Activated T-helper 9 cell treated with anti-CD3 and anti-CD28 coated beads, Interleukin-2, amount 50 U/mL, for 16 hours (primary cell): ENCODE measurements around the gene FLOT2.
"Not testable (repeated sequence)": the region's sequence is repeated elsewhere in the genome, so short reads cannot be mapped to it uniquely, and the experiment has no call there.

Source experiments
- DNase-seq: peaks from one replicate; pipeline ENCODE4 v3.0.0-alpha.2; 2020; ENCODE audit warnings: low read depth

Gene FLOT2

DNA sequence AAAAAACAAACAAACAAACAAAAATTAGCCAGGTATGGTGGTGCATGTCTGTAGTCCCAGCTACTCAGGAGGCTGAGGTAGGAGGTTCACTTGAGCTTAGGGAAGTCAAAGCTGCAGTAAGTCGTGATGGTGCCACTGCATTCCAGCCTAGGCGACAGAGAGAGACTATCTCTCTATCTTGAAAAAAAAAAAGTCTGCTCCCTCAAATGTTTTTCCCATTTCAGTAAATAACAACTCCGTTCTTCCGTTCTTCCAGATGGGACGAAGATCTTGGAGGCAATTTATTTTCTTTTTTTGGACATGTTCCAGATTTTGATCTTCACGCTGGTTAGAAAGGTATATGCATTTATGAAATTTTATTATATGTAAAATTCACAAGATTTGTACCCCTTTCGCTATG lies 23.7 kb downstream of the FLOT2 start:
- DNase-seq: no peak

GRCh38 chr17:28871056-28871579 lies 26.4 kb downstream of the FLOT2 start:
- DNase-seq: no peak

DNA sequence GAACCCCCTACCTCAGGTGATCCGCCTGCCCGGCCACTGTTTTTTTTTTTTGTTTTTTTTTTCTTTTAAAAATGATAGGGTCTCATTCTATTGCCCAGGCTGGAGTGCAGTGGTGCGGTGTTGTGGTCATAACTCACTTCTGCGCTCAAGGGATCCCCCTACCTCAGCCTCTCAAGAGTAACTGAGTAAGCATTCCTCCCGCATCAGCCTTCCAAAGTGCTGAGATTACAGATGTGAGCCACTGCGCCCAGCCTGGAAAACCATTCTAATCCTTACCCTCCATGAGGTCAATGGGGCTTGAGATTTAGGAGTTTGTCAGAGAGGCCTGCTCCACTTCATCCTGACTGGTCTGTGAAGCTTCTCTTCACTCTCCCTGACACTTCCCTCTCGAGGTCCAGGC lies 30.3 kb downstream of the FLOT2 start:
- DNase-seq: no peak

- no peak for DNase-seq
These were observed 31.4 kb downstream of the FLOT2 start for GRCh38 chr17:28865946-28866752.

DNA sequence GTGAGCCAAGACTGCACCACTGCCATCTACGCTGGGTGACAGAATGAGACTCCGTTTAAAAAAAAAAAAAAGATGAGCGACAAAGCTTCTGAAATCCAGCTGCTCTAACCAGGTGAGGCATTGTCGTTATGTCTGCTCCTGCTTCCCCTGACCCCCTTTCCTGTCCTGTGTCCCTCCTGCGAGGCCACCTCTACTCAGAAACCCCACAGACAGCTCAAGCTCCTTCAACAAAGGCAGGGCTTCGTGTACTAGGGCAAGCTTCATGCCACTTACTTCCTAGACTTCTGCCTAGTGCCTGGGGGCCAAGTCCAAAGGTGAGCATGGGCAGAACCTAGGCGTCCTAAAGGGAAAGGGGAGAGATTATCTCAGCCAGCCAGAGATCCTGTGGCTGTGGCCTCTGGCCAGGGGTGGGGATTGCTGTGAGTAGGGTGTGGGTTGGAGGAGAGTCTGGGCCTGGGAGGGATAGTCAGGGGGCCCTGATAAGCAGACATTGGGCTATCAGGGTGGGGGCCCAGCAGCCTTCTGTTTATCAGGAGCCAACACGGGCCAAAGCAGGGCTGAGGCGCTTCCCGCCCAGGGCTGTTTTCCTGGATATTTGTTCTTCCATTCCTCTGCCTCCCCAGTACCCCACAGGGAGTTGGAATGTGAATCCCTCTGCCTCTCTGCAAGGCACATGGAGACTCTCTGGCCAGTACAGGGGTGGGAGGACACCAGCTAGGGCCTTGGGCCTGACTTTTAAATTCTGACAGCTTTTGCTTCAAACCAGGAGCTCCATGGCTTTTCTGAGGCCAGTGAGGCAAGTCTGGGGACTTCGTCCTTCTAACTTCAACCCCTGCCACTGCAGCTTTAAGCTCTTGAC lies 32.3 kb downstream of the FLOT2 start:
- no peak for DNase-seq

GRCh38 chr17:28863953-28864352 lies 33.6 kb downstream of the FLOT2 start:
- no peak for DNase-seq

GRCh38 chr17:28862561-28862960 lies 35.0 kb downstream of the FLOT2 start:
- DNase-seq: no peak

DNA sequence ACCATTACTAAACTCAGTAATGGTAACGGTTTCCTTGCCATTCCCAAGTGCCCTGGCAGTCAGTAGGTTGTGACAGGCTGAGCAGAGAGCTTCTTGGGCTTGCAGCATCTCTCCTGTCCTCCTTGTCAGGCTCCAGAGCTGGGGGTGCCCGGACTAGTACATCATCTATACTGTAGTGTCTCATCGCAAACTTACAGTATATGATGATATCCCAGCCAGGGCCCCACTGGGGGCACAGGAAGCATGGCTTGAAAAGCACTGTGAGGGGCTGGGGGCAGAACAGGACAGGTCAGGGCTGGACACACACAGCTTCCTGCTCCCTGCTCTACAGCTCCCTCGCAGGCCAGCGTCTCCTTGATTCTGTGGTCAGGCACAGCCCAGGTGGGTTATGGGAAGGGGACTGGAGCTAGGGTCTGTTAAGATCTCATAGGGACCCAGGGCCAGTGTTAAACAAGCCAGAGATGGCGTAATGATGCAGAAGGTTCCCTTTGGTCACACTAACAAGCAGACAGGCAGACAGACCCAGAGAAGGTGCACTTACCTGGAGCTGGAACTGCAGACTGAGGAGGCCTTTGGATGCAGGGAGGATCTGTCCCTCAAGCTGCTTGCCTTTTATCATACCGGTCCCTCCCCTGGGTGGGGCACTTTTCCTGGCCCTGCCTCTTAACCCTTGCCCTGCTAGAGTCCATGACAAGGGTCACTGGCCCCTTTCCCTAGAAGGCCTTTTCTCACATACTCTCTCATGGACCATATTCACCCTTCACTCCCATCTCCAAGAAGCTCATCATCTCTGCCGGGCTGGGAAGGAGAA lies 35.9 kb downstream of the FLOT2 start:
- no peak for DNase-seq

GRCh38 chr17:28860363-28860808 lies 37.1 kb downstream of the FLOT2 start:
- no peak for DNase-seq

DNA sequence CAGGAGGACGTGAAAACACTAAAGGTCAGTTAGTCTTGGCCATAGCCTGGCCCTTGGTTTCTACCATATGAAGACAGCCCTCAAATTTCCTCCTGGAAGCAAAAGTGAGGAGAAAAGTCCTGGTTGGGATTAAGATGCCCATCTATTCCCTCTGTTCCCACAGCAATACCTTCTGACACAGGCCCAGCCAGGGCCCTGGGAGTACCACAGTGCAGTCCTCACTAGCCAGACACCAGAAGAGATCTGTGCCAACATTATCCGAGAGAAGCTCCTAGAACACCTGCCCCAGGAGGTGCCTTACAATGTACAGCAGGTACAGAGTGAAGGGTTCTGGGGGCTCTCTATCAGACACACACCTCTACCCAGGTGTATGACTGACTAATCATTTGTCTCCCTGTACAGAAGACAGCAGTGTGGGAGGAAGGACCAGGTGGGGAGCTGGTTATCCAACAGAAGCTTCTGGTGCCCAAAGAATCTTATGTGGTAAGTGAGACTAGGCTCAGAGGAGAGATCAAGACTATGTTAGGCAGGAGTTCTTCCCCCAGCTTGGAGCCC lies 38.7 kb downstream of the FLOT2 start:
- no peak for DNase-seq

GRCh38 chr17:28857905-28858800 lies 39.4 kb downstream of the FLOT2 start:
- no peak for DNase-seq

DNA sequence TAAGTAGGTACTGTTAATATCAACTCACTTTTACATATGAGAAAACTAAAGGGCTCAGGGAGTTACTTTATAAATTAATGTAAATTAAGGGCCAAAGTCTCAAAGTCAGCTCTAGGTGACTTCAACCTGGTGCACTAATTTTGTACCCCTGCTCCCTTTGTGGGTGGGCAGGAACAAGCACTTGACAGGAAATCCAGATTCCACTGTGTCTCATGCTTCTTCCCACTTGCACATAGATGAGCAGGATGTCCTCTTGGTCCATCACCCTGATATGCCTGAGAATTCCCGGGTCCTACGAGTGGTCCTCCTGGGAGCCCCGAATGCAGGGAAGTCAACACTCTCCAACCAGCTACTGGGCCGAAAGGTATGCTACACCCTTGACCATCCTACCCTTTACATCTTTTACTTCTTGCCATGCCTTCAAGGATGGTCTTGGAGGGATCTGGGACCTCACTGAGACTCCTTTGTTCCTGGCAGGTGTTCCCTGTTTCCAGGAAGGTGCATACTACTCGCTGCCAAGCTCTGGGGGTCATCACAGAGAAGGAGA lies 41.4 kb downstream of the FLOT2 start:
- DNase-seq: no peak

DNA sequence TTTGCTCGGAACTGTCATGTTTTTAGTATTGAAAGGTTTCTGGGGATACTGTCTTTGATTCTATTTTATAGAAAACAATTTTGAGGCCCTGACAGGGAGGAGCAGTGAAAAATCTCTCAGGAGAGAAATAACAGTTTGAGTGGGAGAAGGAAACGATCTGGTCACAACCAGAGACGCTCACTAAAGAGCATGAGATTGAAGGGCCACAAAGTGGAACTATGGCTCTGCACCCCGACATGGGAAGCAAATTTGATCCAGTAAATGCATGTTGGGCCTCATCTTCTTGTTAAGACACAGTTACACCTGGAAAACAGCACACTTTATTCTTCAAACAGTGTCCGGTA lies 42.2 kb downstream of the FLOT2 start:
- no peak for DNase-seq

DNA sequence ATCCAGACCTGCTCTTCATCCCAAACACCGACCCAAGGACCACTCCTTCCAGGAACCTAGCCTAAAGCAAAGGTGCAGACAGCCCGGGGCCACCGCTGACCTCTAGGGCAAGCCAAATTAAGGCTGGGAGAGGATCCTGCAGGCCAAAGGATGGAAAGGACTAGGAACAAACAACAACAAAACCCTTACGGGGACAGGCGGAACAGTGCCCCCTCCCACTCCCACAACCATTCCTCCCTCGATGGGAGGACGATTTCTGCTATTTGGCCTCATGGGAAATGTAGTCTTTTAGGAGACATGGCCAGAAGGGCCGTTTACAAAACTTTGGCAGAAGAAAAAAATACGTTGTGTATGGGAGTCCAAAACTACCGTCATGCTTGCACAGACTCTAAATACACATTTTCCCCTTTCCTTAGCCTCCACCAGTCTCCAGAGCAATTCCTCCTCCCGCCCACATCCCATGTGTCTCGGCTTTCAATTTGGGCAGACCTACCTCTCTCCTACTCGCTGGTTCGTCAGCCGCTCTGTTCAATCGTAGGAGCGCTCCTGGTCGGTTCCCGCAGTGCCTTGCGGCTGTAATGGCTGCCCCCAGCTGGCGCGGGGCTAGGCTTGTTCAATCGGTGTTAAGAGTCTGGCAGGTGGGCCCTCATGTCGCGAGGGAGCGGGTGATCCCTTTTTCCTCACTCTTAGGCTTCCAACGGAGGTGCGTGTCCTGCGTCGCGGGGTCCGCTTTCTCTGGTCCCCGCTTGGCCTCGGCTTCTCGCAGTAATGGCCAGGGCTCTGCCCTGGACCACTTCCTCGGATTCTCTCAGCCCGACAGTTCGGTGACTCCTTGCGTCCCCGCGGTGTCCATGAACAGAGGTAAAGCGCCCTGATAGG lies 42.8 kb downstream of the FLOT2 start, which contains the start of gene ERAL1:
ERAL1 (plus strand) TSS at position 560 of the 879 bp plus-strand sequence; CDS start at position 579, 19 bp downstream.
- DNase-seq: peak; percentile 72

GRCh38 chr17:28853295-28853694 lies 44.2 kb downstream of the FLOT2 start:
- no peak for DNase-seq

DNA sequence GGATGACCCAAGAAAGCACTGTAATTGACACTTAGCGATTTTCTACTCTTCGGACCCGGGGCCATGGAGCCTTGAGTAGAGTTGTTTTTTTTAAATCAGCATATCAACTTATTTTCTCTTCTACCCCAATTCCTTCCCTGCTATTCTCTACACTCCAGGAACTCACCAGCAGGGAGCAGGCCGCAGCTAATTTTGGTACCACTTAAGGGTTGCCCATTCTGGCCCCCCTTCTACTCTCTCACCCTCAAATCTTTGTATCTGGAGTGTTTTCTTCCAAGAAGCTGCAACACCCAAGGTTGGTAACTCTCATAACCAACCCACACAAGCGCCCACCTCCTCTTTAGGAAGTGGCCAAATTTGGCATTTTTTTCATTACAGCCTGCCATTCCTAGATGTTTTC lies 48.3 kb downstream of the FLOT2 start:
- DNase-seq: no peak

DNA sequence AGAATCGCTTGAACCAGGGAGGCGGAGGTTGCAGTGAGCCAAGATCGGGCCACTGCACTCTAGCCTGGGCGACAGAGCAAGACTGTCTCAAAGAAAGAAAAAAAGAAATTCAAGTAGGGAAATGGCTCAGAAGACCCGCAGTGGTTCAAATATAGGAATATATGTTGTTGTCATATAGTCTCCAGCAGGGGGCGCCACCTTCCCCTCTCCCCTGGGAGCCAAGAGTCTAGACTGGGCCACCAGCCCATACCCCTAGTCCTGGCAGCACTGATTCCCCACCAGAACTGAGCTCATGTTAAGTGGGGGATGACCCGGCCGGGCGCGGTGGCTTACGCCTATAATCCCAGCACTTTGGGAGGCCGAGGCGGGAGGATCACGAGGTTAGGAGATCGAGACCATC lies 48.9 kb downstream of the FLOT2 start:
- peak; percentile 34 for DNase-seq

- not testable (repeated sequence) for DNase-seq
These were observed 50.8 kb downstream of the FLOT2 start for GRCh38 chr17:28846699-28847098.

GRCh38 chr17:28846231-28846630 lies 51.3 kb downstream of the FLOT2 start:
- DNase-seq: no peak

GRCh38 chr17:28843816-28844148 lies 53.8 kb downstream of the FLOT2 start:
- DNase-seq: no peak
